Osteocyte (in vitro differentiated cells): ENCODE data around the gene KRT3. TPM values are rescaled to one million over a fixed set of nuclear protein-coding genes. Genes with fewer than 3 reads are reported as not detected.

Experiments
- DNase-seq: peaks from one replicate; pipeline ENCODE4 v3.0.0; 2021; ENCODE audit warnings: mixed read lengths; ENCODE audit not compliant: unreplicated experiment; ENCODE audit errors: extremely low spot score
- H3K27ac Mint-ChIP-seq: one replicate; pipeline ENCODE4 v1.8.0; 2021; ENCODE audit warnings: mild to moderate bottlenecking, mixed read lengths; ENCODE audit not compliant: unreplicated experiment
- H3K27me3 Mint-ChIP-seq: one replicate; pipeline ENCODE4 v1.8.0; 2021; ENCODE audit warnings: mixed read lengths; ENCODE audit not compliant: unreplicated experiment
- H3K36me3 Mint-ChIP-seq: one replicate; pipeline ENCODE4 v1.8.0; 2021; ENCODE audit warnings: mixed read lengths; ENCODE audit not compliant: unreplicated experiment
- H3K4me1 Mint-ChIP-seq: one replicate; pipeline ENCODE4 v1.8.0; 2021; ENCODE audit warnings: mixed read lengths; ENCODE audit not compliant: unreplicated experiment
- H3K4me3 Mint-ChIP-seq: one replicate; pipeline ENCODE4 v1.8.0; 2021; ENCODE audit warnings: mild to moderate bottlenecking, moderate library complexity, mixed read lengths; ENCODE audit not compliant: unreplicated experiment
- H3K9me3 Mint-ChIP-seq: one replicate; pipeline ENCODE4 v1.8.0; 2021; ENCODE audit warnings: mixed read lengths; ENCODE audit not compliant: unreplicated experiment
- CTCF ChIP-seq: fragments of 200-600 bp; sonication (generic); IDR thresholded peaks from 2 replicates; pipeline ENCODE4 v1.5.0; 2021; ENCODE audit warnings: antibody characterized with exemption, mild to moderate bottlenecking, moderate library complexity
- total RNA-seq: library from RNA; stranded (reverse); gene quantifications from 2 replicates; pipeline ENCODE4 v1.2.1, GENCODE V29; 2021

Gene KRT3
- total RNA-seq, 1 donor from 2014 or later, result not detected

- no peaks in the 10 kb centered on the region for H3K36me3 Mint-ChIP-seq
- no peaks in the 10 kb centered on the region for H3K4me1 Mint-ChIP-seq
- H3K9me3 Mint-ChIP-seq, result no peaks in the 10 kb centered on the region
- no peak overlapping the region for H3K27ac Mint-ChIP-seq
- no peak for DNase-seq
- no peak overlapping the region for H3K4me3 Mint-ChIP-seq
- H3K27me3 Mint-ChIP-seq, result peaks cover 42% of the 10 kb centered on the region
- no peak for TF ChIP-seq CTCF
Measured at GRCh38 chr12:52772772-52773171, 23.1 kb downstream of the KRT3 start.

- no peaks in the 10 kb centered on the region for H3K9me3 Mint-ChIP-seq
- no peak overlapping the region for H3K4me3 Mint-ChIP-seq
- H3K36me3 Mint-ChIP-seq, result no peaks in the 10 kb centered on the region
- no peak for DNase-seq
- peaks cover 47% of the 10 kb centered on the region for H3K27me3 Mint-ChIP-seq
- H3K27ac Mint-ChIP-seq, result no peak overlapping the region
- no peaks in the 10 kb centered on the region for H3K4me1 Mint-ChIP-seq
- no peak for TF ChIP-seq CTCF
Measured at GRCh38 chr12:52772188-52772587, 23.7 kb downstream of the KRT3 start.

DNA sequence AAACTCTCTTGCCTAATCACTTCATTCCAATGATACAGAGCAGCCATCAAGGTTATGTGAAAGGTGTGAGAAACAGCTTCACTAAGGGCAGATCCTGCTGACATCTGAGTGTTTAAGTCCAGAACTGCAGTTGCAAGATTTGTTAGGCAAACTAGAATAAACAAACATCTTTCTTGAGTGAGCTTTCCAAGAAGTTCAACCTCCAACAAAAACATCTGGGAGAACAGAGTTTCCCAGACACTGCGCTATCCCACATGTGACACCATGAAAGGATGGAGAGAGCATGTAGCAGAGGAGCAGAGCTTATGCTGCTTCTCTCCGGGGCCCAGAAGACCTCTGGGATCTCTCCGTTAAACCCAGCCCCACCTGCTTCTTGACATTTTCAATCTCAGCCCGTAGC is 24.4 kb downstream of the KRT3 start:
- no peak for DNase-seq
- Mint-ChIP-seq H3K9me3 (no peaks in the 10 kb centered on the region), H3K36me3 (no peaks in the 10 kb centered on the region), H3K4me1 (no peaks in the 10 kb centered on the region), H3K27me3 (peaks cover 46% of the 10 kb centered on the region), H3K4me3 (no peak overlapping the region), H3K27ac (no peak overlapping the region)
- no peak for TF ChIP-seq CTCF

DNA sequence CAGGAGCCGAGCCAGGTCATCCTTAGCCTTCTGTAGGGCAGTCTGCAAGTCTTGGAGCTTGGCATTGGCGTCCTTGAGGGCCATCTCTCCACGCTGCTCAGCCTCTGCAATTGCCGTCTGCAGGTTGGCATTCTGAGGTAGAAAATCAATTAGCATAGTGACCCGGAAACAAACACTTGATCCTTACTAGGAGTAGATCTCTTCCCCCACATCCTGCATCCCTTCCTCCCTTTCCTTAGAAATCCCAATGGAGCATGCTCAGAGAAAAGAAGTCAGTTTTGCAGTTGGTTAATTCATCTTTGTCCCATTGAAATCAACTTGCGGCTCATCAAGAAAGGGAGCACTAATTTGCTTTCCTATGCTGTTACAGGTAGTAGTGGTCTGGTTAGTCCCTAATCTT is 24.8 kb downstream of the KRT3 start:
- Mint-ChIP-seq H3K27ac (no peak overlapping the region), H3K4me3 (no peak overlapping the region), H3K36me3 (no peaks in the 10 kb centered on the region), H3K27me3 (peaks cover 51% of the 10 kb centered on the region), H3K4me1 (no peaks in the 10 kb centered on the region), H3K9me3 (no peaks in the 10 kb centered on the region)
- no peak for TF ChIP-seq CTCF
- DNase-seq, result no peak

DNA sequence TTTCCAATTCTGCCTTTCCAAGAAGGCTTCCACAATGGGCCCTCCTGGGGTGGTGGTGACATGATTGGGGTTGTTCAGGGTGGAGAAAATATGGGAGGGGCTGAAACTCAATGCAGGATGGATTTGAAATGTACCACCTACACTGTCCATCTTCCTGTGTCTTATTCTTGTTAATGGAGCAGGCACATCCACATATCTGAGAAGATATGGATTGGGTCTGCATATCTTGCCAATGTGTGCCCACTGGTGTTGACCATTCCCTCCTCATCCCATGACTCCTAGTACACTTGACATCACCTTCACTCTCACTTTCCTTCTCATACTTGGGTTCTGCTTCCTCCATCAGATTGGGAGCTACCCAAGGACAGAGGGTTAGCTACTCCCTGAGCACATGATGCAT is 26.0 kb downstream of the KRT3 start:
- H3K9me3 Mint-ChIP-seq, result no peaks in the 10 kb centered on the region
- no peaks in the 10 kb centered on the region for H3K36me3 Mint-ChIP-seq
- H3K27me3 Mint-ChIP-seq, result peaks cover 53% of the 10 kb centered on the region
- no peak for TF ChIP-seq CTCF
- H3K4me3 Mint-ChIP-seq, result no peak overlapping the region
- no peak overlapping the region for H3K27ac Mint-ChIP-seq
- no peaks in the 10 kb centered on the region for H3K4me1 Mint-ChIP-seq
- DNase-seq, result no peak
